GM18505 (cell line): ENCODE data around the gene FRK.
A peak's percentile ranks its signal among the peaks of the same experiment; 100 is the strongest.

Source experiments
- ATAC-seq: cut with Tn5 transposase; IDR thresholded peaks from one replicate; pipeline ENCODE4 v1.9.1; 2021; ENCODE audit not compliant: unreplicated experiment
- POLR2A ChIP-seq: IDR thresholded peaks from 4 replicates; pipeline ENCODE4 v1.6.1; 2011; ENCODE audit warnings: borderline replicate concordance; ENCODE audit not compliant: insufficient read depth, insufficient read length; ENCODE audit errors: extremely low read depth

FRK gene

DNA sequence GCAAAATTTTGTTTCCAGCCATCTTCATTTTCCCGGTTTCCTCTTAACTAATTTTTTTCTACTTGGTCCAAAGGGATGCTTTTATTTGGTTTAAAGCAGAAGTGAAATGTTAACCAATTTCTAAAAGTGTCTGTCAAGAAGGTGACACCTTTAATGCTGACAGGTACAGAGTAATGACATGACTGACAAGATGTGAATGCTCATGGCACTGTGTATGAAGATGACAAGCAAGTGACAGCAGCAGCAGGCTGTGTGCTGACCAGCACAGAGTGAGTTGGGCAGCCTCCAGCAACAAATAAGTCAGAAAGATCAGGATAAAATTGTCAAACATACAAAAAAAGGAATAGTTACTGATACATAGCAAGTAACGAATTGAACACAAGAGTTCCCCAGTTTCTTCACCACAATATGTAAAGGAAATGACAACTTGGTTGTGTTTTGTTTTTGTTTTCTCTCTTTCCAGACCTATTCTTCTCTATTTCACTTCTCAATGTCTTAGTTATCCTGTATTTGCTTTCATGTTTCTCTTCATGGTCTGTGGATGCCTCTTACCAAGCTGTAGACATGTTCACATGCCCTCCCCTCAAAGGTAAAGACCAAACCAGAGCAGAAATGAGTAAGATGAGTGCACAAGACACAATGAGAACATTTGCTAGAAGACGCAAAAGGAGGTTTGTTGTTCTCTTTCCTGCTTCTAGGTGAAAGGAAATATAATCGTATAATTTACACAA, 174.9 kb downstream of the FRK start:
- ATAC-seq, result peak; percentile 57
- TF ChIP-seq POLR2A, result no peak

DNA sequence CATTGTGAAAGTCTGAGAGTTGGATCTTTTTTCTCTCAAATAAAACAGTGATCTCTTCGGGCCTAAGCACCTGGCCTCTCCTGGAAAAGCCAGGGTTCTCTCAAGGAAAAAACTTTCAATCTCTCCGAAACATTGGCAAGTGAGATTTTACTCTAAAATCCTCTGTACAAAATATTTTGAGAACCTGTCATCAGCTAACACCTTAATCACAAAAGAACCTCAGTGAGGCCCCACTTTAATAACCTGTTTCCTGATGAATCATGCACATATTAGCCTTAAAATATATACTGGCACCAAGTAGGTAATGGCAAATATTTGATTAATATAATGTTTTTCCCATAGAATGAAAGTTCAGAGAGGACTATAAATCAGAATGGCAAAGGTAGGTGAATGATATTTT, 177.9 kb downstream of the FRK start:
- ATAC-seq, result no peak
- no peak for TF ChIP-seq POLR2A

DNA sequence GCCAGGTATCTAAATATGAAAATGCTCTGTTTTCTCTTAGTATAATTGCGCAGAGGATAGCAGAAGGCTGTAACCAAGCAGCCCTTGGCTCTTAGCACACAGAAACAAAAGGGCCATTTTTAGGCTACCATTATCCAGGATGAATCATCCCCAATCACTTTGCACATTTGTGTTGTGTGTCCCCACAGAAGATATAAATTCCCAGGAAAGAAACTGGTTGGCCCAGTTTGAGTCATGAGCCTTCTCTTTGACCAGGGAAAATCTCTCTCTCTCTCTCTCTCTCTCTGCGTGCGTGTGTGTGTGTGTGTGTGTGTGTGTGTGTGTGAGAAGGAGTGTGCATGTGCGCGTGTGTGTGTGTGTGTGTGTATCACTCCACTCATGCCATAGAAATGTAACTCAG, 178.5 kb downstream of the FRK start:
- ATAC-seq, result no peak
- TF ChIP-seq POLR2A, result no peak
